Loucy (cell line): ENCODE results near the gene CARD8.

Experiments
- H2AFZ ChIP-seq: fragments of 200-600 bp; sonication (generic); 2 replicates; pipeline ENCODE4 v1.6.0; 2016; ENCODE audit warnings: antibody characterized with exemption, mild to moderate bottlenecking, low read length, moderate library complexity
- H3F3A ChIP-seq: fragments of 200-600 bp; 2 replicates; pipeline ENCODE4 v1.6.0; 2016; ENCODE audit warnings: antibody characterized with exemption, low read depth, mild to moderate bottlenecking
- H3K27me3 ChIP-seq: fragments of 200-600 bp; sonication (generic); 2 replicates; pipeline ENCODE4 v1.6.1; 2014; ENCODE audit warnings: low read length, mild to moderate bottlenecking; ENCODE audit not compliant: insufficient read depth, poor library complexity, severe bottlenecking
- H3K36me3 ChIP-seq: fragments of 200-600 bp; sonication (generic); 2 replicates; pipeline ENCODE4 v1.6.1; 2016; ENCODE audit warnings: low read length; ENCODE audit not compliant: insufficient read depth
- H3K4me1 ChIP-seq: fragments of 200-600 bp; sonication (generic); 2 replicates; pipeline ENCODE4 v1.5.1; 2014; ENCODE audit warnings: low read length, mild to moderate bottlenecking; ENCODE audit not compliant: insufficient read depth, poor library complexity, severe bottlenecking
- H3K4me2 ChIP-seq: fragments of 200-600 bp; sonication (generic); 2 replicates; pipeline ENCODE4 v1.6.0; 2014; ENCODE audit warnings: antibody characterized with exemption, low read length, low read depth, mild to moderate bottlenecking; ENCODE audit not compliant: poor library complexity, severe bottlenecking
- H3K4me3 ChIP-seq: fragments of 200-600 bp; sonication (generic); 2 replicates; pipeline ENCODE4 v1.5.1; 2014; ENCODE audit warnings: low read length, mild to moderate bottlenecking, mixed read lengths; ENCODE audit not compliant: poor library complexity, severe bottlenecking
- H3K79me2 ChIP-seq: fragments of 200-600 bp; sonication (generic); 2 replicates; pipeline ENCODE4 v1.6.1; 2014; ENCODE audit warnings: low read length; ENCODE audit not compliant: insufficient read depth
- H3K9ac ChIP-seq: fragments of 200-600 bp; sonication (generic); 2 replicates; pipeline ENCODE4 v1.6.0; 2014; ENCODE audit warnings: mild to moderate bottlenecking, low read depth, low read length, moderate library complexity; ENCODE audit not compliant: poor library complexity, severe bottlenecking
- H3K9me2 ChIP-seq: fragments of 200-600 bp; sonication (generic); replicated peaks from 2 replicates; pipeline ENCODE4 v1.6.1; 2016; ENCODE audit warnings: low read depth, low read length, mixed read lengths
- H3K9me3 ChIP-seq: fragments of 200-600 bp; sonication (generic); 2 replicates; pipeline ENCODE4 v1.6.1; 2014; ENCODE audit warnings: mild to moderate bottlenecking, antibody characterized with exemption, low read length, low read depth; ENCODE audit not compliant: insufficient read depth
- H4K20me1 ChIP-seq: fragments of 200-600 bp; sonication (generic); 2 replicates; pipeline ENCODE4 v1.6.0; 2014; ENCODE audit warnings: antibody characterized with exemption, low read length, mild to moderate bottlenecking; ENCODE audit not compliant: insufficient read depth, poor library complexity, severe bottlenecking
- EZH2phosphoT487 ChIP-seq: fragments of 200-600 bp; IDR thresholded peaks from 2 replicates; pipeline ENCODE4 v1.6.1; 2018; ENCODE audit warnings: antibody characterized with exemption, mild to moderate bottlenecking, moderate library complexity, borderline replicate concordance
- TF ChIP-seq, protein P1 (sequence below): fragments of 200-600 bp; sonication (generic); conservative IDR thresholded peaks from 2 replicates; pipeline ENCODE4 v1.5.1; 2014; ENCODE audit warnings: mild to moderate bottlenecking, antibody characterized with exemption, low read length

CARD8 gene

DNA sequence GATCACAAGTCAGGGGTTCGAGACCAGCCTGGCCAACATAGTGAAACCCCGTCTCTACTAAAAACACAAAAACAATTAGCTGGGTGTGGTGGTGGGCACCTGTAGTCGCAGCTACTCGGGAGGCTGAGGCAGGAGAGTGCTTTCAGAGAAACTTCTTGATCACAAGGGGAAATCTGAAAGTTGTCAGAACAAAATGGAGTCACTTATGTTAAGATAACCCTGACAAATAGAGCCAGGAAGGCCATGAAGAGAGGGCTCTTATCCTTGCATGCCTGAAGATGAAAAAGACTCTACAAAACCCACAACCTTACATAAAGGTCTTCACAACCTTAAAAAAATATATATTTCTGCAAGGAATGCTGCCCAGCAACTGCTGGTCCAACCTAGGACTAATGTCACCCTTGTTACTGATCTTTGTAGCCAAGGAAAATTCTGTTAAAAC is 1.2 kb downstream of the CARD8 start:
- TF ChIP-seq EZH2phosphoT487, result no peak
- TF ChIP-seq, protein P1, sequence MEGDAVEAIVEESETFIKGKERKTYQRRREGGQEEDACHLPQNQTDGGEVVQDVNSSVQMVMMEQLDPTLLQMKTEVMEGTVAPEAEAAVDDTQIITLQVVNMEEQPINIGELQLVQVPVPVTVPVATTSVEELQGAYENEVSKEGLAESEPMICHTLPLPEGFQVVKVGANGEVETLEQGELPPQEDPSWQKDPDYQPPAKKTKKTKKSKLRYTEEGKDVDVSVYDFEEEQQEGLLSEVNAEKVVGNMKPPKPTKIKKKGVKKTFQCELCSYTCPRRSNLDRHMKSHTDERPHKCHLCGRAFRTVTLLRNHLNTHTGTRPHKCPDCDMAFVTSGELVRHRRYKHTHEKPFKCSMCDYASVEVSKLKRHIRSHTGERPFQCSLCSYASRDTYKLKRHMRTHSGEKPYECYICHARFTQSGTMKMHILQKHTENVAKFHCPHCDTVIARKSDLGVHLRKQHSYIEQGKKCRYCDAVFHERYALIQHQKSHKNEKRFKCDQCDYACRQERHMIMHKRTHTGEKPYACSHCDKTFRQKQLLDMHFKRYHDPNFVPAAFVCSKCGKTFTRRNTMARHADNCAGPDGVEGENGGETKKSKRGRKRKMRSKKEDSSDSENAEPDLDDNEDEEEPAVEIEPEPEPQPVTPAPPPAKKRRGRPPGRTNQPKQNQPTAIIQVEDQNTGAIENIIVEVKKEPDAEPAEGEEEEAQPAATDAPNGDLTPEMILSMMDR, result no peak
- H3K9me2 ChIP-seq, result no peaks in the 10 kb centered on the region
- H3K27me3 ChIP-seq, result no peaks in the 10 kb centered on the region
- peaks cover 66% of the 10 kb centered on the region for H3K79me2 ChIP-seq
- peaks cover 60% of the 10 kb centered on the region for H3K4me1 ChIP-seq
- H2AFZ ChIP-seq, result no peak overlapping the region
- H3K4me3 ChIP-seq, result peak overlapping the region; percentile 91
- H3K36me3 ChIP-seq, result no peaks in the 10 kb centered on the region
- H3K9me3 ChIP-seq, result no peaks in the 10 kb centered on the region
- H3K4me2 ChIP-seq, result peak overlapping the region; percentile 91
- H3F3A ChIP-seq, result peaks cover 17% of the 10 kb centered on the region
- no peaks in the 10 kb centered on the region for H4K20me1 ChIP-seq
- peak overlapping the region; percentile 94 for H3K9ac ChIP-seq

DNA sequence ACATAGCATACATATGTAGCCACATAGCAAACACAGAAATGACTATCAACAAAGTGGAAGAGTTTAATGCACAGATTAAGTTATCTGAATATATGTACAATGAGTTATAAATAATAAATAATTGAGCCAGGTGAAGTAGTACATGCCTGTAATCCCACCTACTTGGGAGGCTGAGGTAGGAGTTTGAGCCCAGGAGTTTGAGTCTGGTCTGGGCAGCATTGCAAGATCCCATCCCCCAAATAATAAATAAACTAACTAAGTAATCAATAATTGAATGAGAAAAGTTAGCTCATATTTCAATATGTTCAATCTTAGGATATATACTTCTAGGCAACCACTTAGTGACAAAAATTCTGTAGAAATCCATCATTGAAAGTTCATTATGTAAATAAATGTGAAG is 1.7 kb downstream of the CARD8 start:
- no peaks in the 10 kb centered on the region for H4K20me1 ChIP-seq
- H3K27me3 ChIP-seq, result no peaks in the 10 kb centered on the region
- H3K79me2 ChIP-seq, result peaks cover 67% of the 10 kb centered on the region
- peak overlapping the region; percentile 94 for H3K9ac ChIP-seq
- H3K36me3 ChIP-seq, result no peaks in the 10 kb centered on the region
- H3K4me3 ChIP-seq, result peak overlapping the region; percentile 91
- no peaks in the 10 kb centered on the region for H3K9me2 ChIP-seq
- peak overlapping the region; percentile 91 for H3K4me2 ChIP-seq
- peaks cover 55% of the 10 kb centered on the region for H3K4me1 ChIP-seq
- peaks cover 19% of the 10 kb centered on the region for H3F3A ChIP-seq
- H2AFZ ChIP-seq, result no peak overlapping the region
- no peaks in the 10 kb centered on the region for H3K9me3 ChIP-seq
- TF ChIP-seq EZH2phosphoT487, result no peak
- TF ChIP-seq, protein P1, result no peak

DNA sequence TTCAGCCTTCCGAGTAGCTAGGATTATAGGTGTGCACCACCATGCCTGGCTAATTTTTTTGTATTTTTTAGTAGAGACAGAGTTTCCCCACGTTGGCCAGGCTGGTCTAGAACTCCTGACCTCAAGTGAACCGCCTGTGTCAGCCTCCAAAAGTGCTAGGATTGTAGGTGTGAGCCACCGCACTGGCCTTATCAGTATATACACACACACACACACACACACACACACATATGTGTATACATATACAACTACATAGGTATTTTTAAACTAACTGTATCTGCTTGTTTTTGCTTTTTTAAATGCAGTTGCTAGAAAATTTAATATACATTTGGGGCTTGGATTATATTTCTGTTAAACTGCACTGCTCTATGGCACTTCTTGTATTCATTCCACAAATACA is 3.1 kb downstream of the CARD8 start:
- Histone ChIP-seq H2AFZ (no peak overlapping the region), H3K36me3 (no peaks in the 10 kb centered on the region), H3K4me3 (peak overlapping the region; percentile 91), H3F3A (peaks cover 19% of the 10 kb centered on the region), H4K20me1 (peaks cover 5% of the 10 kb centered on the region), H3K4me2 (peak overlapping the region; percentile 91), H3K4me1 (peaks cover 63% of the 10 kb centered on the region), H3K27me3 (no peaks in the 10 kb centered on the region), H3K9me3 (no peaks in the 10 kb centered on the region), H3K79me2 (peaks cover 77% of the 10 kb centered on the region), H3K9ac (peak overlapping the region; percentile 40), H3K9me2 (no peaks in the 10 kb centered on the region)
- TF ChIP-seq EZH2phosphoT487, result no peak
- TF ChIP-seq, protein P1, result no peak
